Bronchial epithelial cell (primary cell): ENCODE data around the gene APLF. TPM values are rescaled to one million over a fixed set of nuclear protein-coding genes. Genes with fewer than 3 reads are reported as not detected.

ENCODE experiments used
- DNase-seq: peaks from one replicate; pipeline ENCODE4 v3.0.0-alpha.2; 2010; ENCODE audit warnings: low read depth
- FAIRE-seq: peaks from 2 replicates; lab custom pipeline; 2011; peaks lifted over from hg19 to GRCh38; lab: Jason Lieb, UNC
- H3K27me3 ChIP-seq: 2 replicates; pipeline ENCODE4 v1.5.1; 2011; ENCODE audit warnings: low read length; ENCODE audit not compliant: control insufficient read depth, insufficient read depth
- H3K36me3 ChIP-seq: 2 replicates; pipeline ENCODE4 v1.5.1; 2011; ENCODE audit warnings: low read length; ENCODE audit not compliant: control insufficient read depth, insufficient read depth
- H3K4me3 ChIP-seq: 2 replicates; pipeline ENCODE4 v1.5.1; 2011; ENCODE audit warnings: mild to moderate bottlenecking, low read depth, low read length, control low read depth
- CTCF ChIP-seq: IDR thresholded peaks from 2 replicates; pipeline ENCODE4 v1.5.1; 2011; ENCODE audit warnings: mild to moderate bottlenecking, moderate library complexity, low read length, control low read depth, inconsistent platforms; ENCODE audit not compliant: insufficient read depth, severe bottlenecking
- total RNA-seq: library from RNA; depleted of rRNA; stranded (reverse); fragments of >200 nt; gene quantifications from 2 replicates; pipeline ENCODE4 v1.2.1, GENCODE V29; 2014

The APLF gene
- total RNA-seq, 1 donor from 2014 or later = 4.2 TPM

GRCh38 chr2:68475110-68475509 is 7.7 kb downstream of the APLF start:
- no peak overlapping the region for H3K4me3 ChIP-seq
- DNase-seq (peak; percentile 78), FAIRE-seq (peak; percentile 36)
- H3K36me3 ChIP-seq = no peaks in the 10 kb centered on the region
- no peak for TF ChIP-seq CTCF
- no peaks in the 10 kb centered on the region for H3K27me3 ChIP-seq

GRCh38 chr2:68475576-68475975 is 8.2 kb downstream of the APLF start:
- no peak for TF ChIP-seq CTCF
- Histone ChIP-seq H3K4me3 (no peak overlapping the region), H3K36me3 (no peaks in the 10 kb centered on the region), H3K27me3 (no peaks in the 10 kb centered on the region)
- DNase-seq (no peak), FAIRE-seq (no peak)

GRCh38 chr2:68476454-68476853 is 9.1 kb downstream of the APLF start:
- FAIRE-seq (no peak), DNase-seq (no peak)
- Histone ChIP-seq H3K27me3 (no peaks in the 10 kb centered on the region), H3K4me3 (no peak overlapping the region), H3K36me3 (no peaks in the 10 kb centered on the region)
- no peak for TF ChIP-seq CTCF

GRCh38 chr2:68478688-68479087 is 11.3 kb downstream of the APLF start:
- Histone ChIP-seq H3K4me3 (no peak overlapping the region), H3K36me3 (no peaks in the 10 kb centered on the region), H3K27me3 (no peaks in the 10 kb centered on the region)
- no peak for FAIRE-seq
- DNase-seq = no peak
- no peak for TF ChIP-seq CTCF

GRCh38 chr2:68482296-68482820 is 15.0 kb downstream of the APLF start:
- Histone ChIP-seq H3K4me3 (no peak overlapping the region), H3K27me3 (no peaks in the 10 kb centered on the region), H3K36me3 (no peaks in the 10 kb centered on the region)
- peak; percentile 90 for FAIRE-seq
- TF ChIP-seq CTCF = no peak
- DNase-seq = peak; percentile 41

- FAIRE-seq (no peak), DNase-seq (no peak)
- Histone ChIP-seq H3K36me3 (no peaks in the 10 kb centered on the region), H3K27me3 (no peaks in the 10 kb centered on the region), H3K4me3 (no peak overlapping the region)
- no peak for TF ChIP-seq CTCF
Measured at GRCh38 chr2:68483011-68483410, 15.6 kb downstream of the APLF start.
